Activated CD4-positive, alpha-beta memory T cell treated with anti-CD3 and anti-CD28 coated beads, Interleukin-2, amount 10 ng/mL, durations not matched to agents 7 days and 5 days (primary cell): ENCODE measurements around the gene PYGO2. TPM values are rescaled to one million over a fixed set of nuclear protein-coding genes. Genes with fewer than 3 reads are reported as not detected.
"Not testable (repeated sequence)": the region's sequence is repeated elsewhere in the genome, so short reads cannot be mapped to it uniquely, and the experiment has no call there.

Source experiments
- CTCF ChIA-PET: fragments of 350-600 bp; sonication (Branson Sonifier 250); formaldehyde crosslinking; loops from one replicate; lab custom pipeline; 2021; ENCODE audit warnings: antibody characterized with exemption, inconsistent platforms; lab: Charles Lee
- POLR2A ChIA-PET: fragments of 350-600 bp; sonication (Branson Sonifier 250); formaldehyde crosslinking; loops from one replicate; lab custom pipeline; 2021; ENCODE audit warnings: antibody characterized with exemption; lab: Charles Lee
- DNase-seq: peaks from one replicate; pipeline ENCODE4 v3.0.0-alpha.2; 2020
- H3K27ac Mint-ChIP-seq: one replicate; pipeline ENCODE4 v1.8.0; 2021; ENCODE audit warnings: mild to moderate bottlenecking, mixed read lengths
- H3K27me3 Mint-ChIP-seq: one replicate; pipeline ENCODE4 v1.8.0; 2021; ENCODE audit warnings: mixed read lengths
- H3K36me3 Mint-ChIP-seq: one replicate; pipeline ENCODE4 v1.8.0; 2021; ENCODE audit warnings: low read depth, mixed read lengths
- H3K4me1 Mint-ChIP-seq: one replicate; pipeline ENCODE4 v1.8.0; 2021; ENCODE audit warnings: mixed read lengths
- H3K4me3 Mint-ChIP-seq: one replicate; pipeline ENCODE4 v1.8.0; 2021; ENCODE audit warnings: mild to moderate bottlenecking, mixed read lengths
- H3K9me3 Mint-ChIP-seq: one replicate; pipeline ENCODE4 v1.8.0; 2021; ENCODE audit warnings: mixed read lengths
- total RNA-seq, 2 experiments: library from RNA; stranded (reverse); gene quantifications; one replicate each; pipeline ENCODE4 v1.2.3, GENCODE V29; 2021

The PYGO2 gene
- total RNA-seq, 2 experiments from 2014 or later: 48.7 to 49.7 TPM

GRCh38 chr1:154989195-154989860 is 27.7 kb upstream of the PYGO2 start:
- no peak for DNase-seq
- Mint-ChIP-seq H3K4me1 (peaks cover 20% of the 10 kb centered on the region), H3K27ac (no peak overlapping the region), H3K9me3 (no peaks in the 10 kb centered on the region), H3K4me3 (no peak overlapping the region), H3K36me3 (peaks cover 34% of the 10 kb centered on the region), H3K27me3 (no peaks in the 10 kb centered on the region)
- POLR2A ChIA-PET: interaction anchor here (2.2 kb wide), 1 partner anchor 15 kb away, joined by 12 read pairs; the partner anchor contains the start of gene CKS1B
- CTCF ChIA-PET: interaction anchor here (2.0 to 4.8 kb wide), 2 partner anchors 10 to 28 kb away, joined by 16 to 25 read pairs; no protein-coding TSS in a partner anchor

GRCh38 chr1:154988058-154988954 is 26.7 kb upstream of the PYGO2 start:
- H3K4me3 Mint-ChIP-seq: no peak overlapping the region
- peaks cover 34% of the 10 kb centered on the region for H3K36me3 Mint-ChIP-seq
- H3K9me3 Mint-ChIP-seq: no peaks in the 10 kb centered on the region
- ChIA-PET CTCF (interaction anchor here (0.7 to 4.8 kb wide), 5 partner anchors 11 to 429 kb away, joined by 3 to 25 read pairs (median 3); no protein-coding TSS in a partner anchor), POLR2A (interaction anchor here (0.7 to 2.2 kb wide), 7 partner anchors 8 to 34 kb away, joined by 3 to 12 read pairs (median 3); partner anchors contain the start of gene CKS1B)
- peaks cover 25% of the 10 kb centered on the region for H3K4me1 Mint-ChIP-seq
- H3K27me3 Mint-ChIP-seq: no peaks in the 10 kb centered on the region
- H3K27ac Mint-ChIP-seq: no peak overlapping the region
- no peak for DNase-seq

GRCh38 chr1:154987326-154987725 is 25.7 kb upstream of the PYGO2 start:
- Mint-ChIP-seq H3K4me1 (peaks cover 25% of the 10 kb centered on the region), H3K27ac (no peak overlapping the region), H3K9me3 (no peaks in the 10 kb centered on the region), H3K27me3 (no peaks in the 10 kb centered on the region), H3K4me3 (no peak overlapping the region), H3K36me3 (peaks cover 34% of the 10 kb centered on the region)
- no peak for DNase-seq
- ChIA-PET CTCF (interaction anchor here (0.7 to 4.8 kb wide), 4 partner anchors 12 to 104 kb away, joined by 3 to 25 read pairs (median 10); no protein-coding TSS in a partner anchor), POLR2A (interaction anchor here (0.6 to 2.2 kb wide), 8 partner anchors 9 to 635 kb away, joined by 3 to 12 read pairs (median 3); partner anchors contain the start of gene CKS1B)

- not testable (repeated sequence) for DNase-seq, H3K27ac Mint-ChIP-seq, H3K9me3 Mint-ChIP-seq, H3K4me3 Mint-ChIP-seq, H3K27me3 Mint-ChIP-seq
- POLR2A ChIA-PET: interaction anchor here (0.6 to 1.3 kb wide), 2 partner anchors 10 to 636 kb away, joined by 3 read pairs; no protein-coding TSS in a partner anchor
- CTCF ChIA-PET: interaction anchor here (4.8 kb wide), 1 partner anchor 13 kb away, joined by 25 read pairs; no protein-coding TSS in a partner anchor
- H3K36me3 Mint-ChIP-seq: peaks cover 34% of the 10 kb centered on the region
- H3K4me1 Mint-ChIP-seq: peaks cover 25% of the 10 kb centered on the region
These were observed 25.2 kb upstream of the PYGO2 start for GRCh38 chr1:154986736-154987135.

GRCh38 chr1:154983776-154984466 is 22.3 kb upstream of the PYGO2 start:
- H3K9me3 Mint-ChIP-seq: no peaks in the 10 kb centered on the region
- no peak overlapping the region for H3K4me3 Mint-ChIP-seq
- H3K4me1 Mint-ChIP-seq: peaks cover 31% of the 10 kb centered on the region
- ChIA-PET CTCF (interaction anchor here (0.6 to 6.4 kb wide), 24 partner anchors 11 to 424 kb away, joined by 3 to 51 read pairs (median 4); partner anchors contain the start of genes ADAM15, KRTCAP2, PBXIP1 and PMVK), POLR2A (interaction anchor here (1.0 to 5.0 kb wide), 22 partner anchors 10 to 377 kb away, joined by 3 to 50 read pairs (median 7); partner anchors contain the start of genes ADAM15, CKS1B, LENEP and PBXIP1)
- H3K36me3 Mint-ChIP-seq: peaks cover 32% of the 10 kb centered on the region
- no peak overlapping the region for H3K27ac Mint-ChIP-seq
- no peak for DNase-seq
- H3K27me3 Mint-ChIP-seq: no peaks in the 10 kb centered on the region

GRCh38 chr1:154982897-154983648 is 21.5 kb upstream of the PYGO2 start, which contains the start of gene FLAD1:
FLAD1 (plus strand) TSS chr1:154983344; CDS start chr1:154983695, 351 bp downstream.
- POLR2A ChIA-PET: interaction anchor here (0.6 to 5.0 kb wide), 23 partner anchors 9 to 376 kb away, joined by 3 to 50 read pairs (median 7); partner anchors contain the start of genes ADAM15, CKS1B, LENEP and PBXIP1
- H3K27me3 Mint-ChIP-seq: no peaks in the 10 kb centered on the region
- peak; percentile 97 for DNase-seq
- CTCF ChIA-PET: interaction anchor here (0.7 to 6.4 kb wide), 23 partner anchors 10 to 423 kb away, joined by 3 to 51 read pairs (median 4); partner anchors contain the start of genes ADAM15, KRTCAP2, PYGO2 and SHC1
- H3K36me3 Mint-ChIP-seq: peaks cover 30% of the 10 kb centered on the region
- no peak within 1 kb of the TSS for H3K27ac Mint-ChIP-seq
- peaks cover 28% of the 10 kb centered on the region for H3K4me1 Mint-ChIP-seq
- H3K9me3 Mint-ChIP-seq: no peaks in the 10 kb centered on the region
- no peak within 1 kb of the TSS for H3K4me3 Mint-ChIP-seq

- no peak for DNase-seq
- Mint-ChIP-seq H3K36me3 (peaks cover 35% of the 10 kb centered on the region), H3K4me1 (peaks cover 31% of the 10 kb centered on the region), H3K4me3 (no peak overlapping the region), H3K27ac (no peak overlapping the region), H3K27me3 (no peaks in the 10 kb centered on the region), H3K9me3 (no peaks in the 10 kb centered on the region)
- ChIA-PET CTCF (interaction anchor here (0.8 to 6.4 kb wide), 15 partner anchors 9 to 423 kb away, joined by 3 to 51 read pairs (median 6); partner anchors contain the start of genes ADAM15, KRTCAP2, PBXIP1 and SHC1), POLR2A (interaction anchor here (0.6 to 5.0 kb wide), 17 partner anchors 8 to 377 kb away, joined by 3 to 50 read pairs (median 8); partner anchors contain the start of genes CKS1B, LENEP, PMVK and PYGO2)
These were observed 20.8 kb upstream of the PYGO2 start for GRCh38 chr1:154982341-154982740.

GRCh38 chr1:154978360-154978759 is 16.8 kb upstream of the PYGO2 start:
- POLR2A ChIA-PET: interaction anchor here (1.2 to 1.9 kb wide), 2 partner anchors 16 to 26 kb away, joined by 3 to 4 read pairs; no protein-coding TSS in a partner anchor
- DNase-seq: no peak
- Mint-ChIP-seq H3K4me1 (peaks cover 19% of the 10 kb centered on the region), H3K36me3 (peaks cover 34% of the 10 kb centered on the region), H3K4me3 (no peak overlapping the region), H3K27me3 (no peaks in the 10 kb centered on the region), H3K9me3 (no peaks in the 10 kb centered on the region), H3K27ac (no peak overlapping the region)
- CTCF ChIA-PET: interaction anchor here (0.9 to 2.5 kb wide), 2 partner anchors 21 to 106 kb away, joined by 3 to 12 read pairs; no protein-coding TSS in a partner anchor

GRCh38 chr1:154977762-154978161 is 16.2 kb upstream of the PYGO2 start:
- ChIA-PET CTCF (interaction anchor here (2.5 to 6.4 kb wide), 2 partner anchors 22 to 39 kb away, joined by 12 to 40 read pairs; no protein-coding TSS in a partner anchor), POLR2A (interaction anchor here (1.2 to 4.8 kb wide), 3 partner anchors 9 to 17 kb away, joined by 3 to 62 read pairs (median 3); partner anchors contain the start of gene PYGO2)
- H3K27me3 Mint-ChIP-seq, DNase-seq, H3K9me3 Mint-ChIP-seq: not testable (repeated sequence)
- peak overlapping the region; percentile 6 for H3K4me3 Mint-ChIP-seq
- H3K36me3 Mint-ChIP-seq: peaks cover 36% of the 10 kb centered on the region
- H3K4me1 Mint-ChIP-seq: peaks cover 23% of the 10 kb centered on the region
- peak overlapping the region; percentile 22 for H3K27ac Mint-ChIP-seq

- CTCF ChIA-PET: interaction anchor here (0.9 to 6.4 kb wide), 4 partner anchors 19 to 41 kb away, joined by 4 to 40 read pairs (median 12); partner anchors contain the start of genes PBXIP1 and PMVK
- POLR2A ChIA-PET: interaction anchor here (0.6 to 5.1 kb wide), 21 partner anchors 8 to 369 kb away, joined by 3 to 62 read pairs (median 12); partner anchors contain the start of genes FLAD1, LENEP, PBXIP1 and PMVK
- DNase-seq: peak; percentile 67
- Mint-ChIP-seq H3K27me3 (no peaks in the 10 kb centered on the region), H3K9me3 (no peaks in the 10 kb centered on the region), H3K27ac (no peak overlapping the region), H3K4me1 (peaks cover 40% of the 10 kb centered on the region), H3K4me3 (no peak overlapping the region), H3K36me3 (peaks cover 41% of the 10 kb centered on the region)
These were observed 14.0 kb upstream of the PYGO2 start for GRCh38 chr1:154975409-154976059.
